Ramos (cell line): Measurements from ENCODE around the gene ZNF385D.
"Not testable (repeated sequence)": the region's sequence is repeated elsewhere in the genome, so short reads cannot be mapped to it uniquely, and the experiment has no call there.

Source experiments
- in situ Hi-C: fragments of 300-500 bp; cut with MboI; formaldehyde crosslinking; loops from one replicate; pipeline ENCODE4 v1.14.3; 2022; ENCODE audit warnings: low sequenced_read_pairs; ENCODE audit not compliant: unreplicated experiment

The ZNF385D gene

GRCh38 chr3:21528291-21528995 lies 222.6 kb downstream of the ZNF385D start:
- in situ Hi-C loops: no loop called here

GRCh38 chr3:21526461-21526860 lies 224.5 kb downstream of the ZNF385D start:
- in situ Hi-C loops: no loop called here

DNA sequence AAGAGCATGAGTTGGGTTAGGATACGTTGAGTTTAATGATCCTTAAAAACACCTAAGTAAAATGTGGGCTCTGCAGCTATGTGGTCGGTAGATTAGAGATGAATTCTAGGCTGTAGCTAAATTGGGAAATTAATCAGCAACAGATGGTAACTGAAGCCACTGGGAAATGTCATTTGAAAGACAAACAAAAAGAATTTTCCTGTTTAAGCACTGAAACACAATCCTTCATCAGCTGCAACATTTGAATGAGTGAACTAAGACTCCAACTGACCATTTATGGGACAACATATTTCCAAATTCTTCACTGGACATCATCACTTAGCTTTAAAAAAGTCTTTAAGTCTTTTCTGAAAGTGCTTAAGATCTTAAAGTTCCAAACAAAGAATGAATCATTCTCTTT lies 226.9 kb downstream of the ZNF385D start:
- in situ Hi-C loops: no loop called here

- in situ Hi-C loops: no loop called here
Observed at GRCh38 chr3:21520106-21520963, 230.7 kb downstream of the ZNF385D start.

- in situ Hi-C loops: no loop called here
Observed at GRCh38 chr3:21517184-21517583, 233.8 kb downstream of the ZNF385D start.

- in situ Hi-C loops: no loop called here
Observed at GRCh38 chr3:21515417-21515816, 235.6 kb downstream of the ZNF385D start.

DNA sequence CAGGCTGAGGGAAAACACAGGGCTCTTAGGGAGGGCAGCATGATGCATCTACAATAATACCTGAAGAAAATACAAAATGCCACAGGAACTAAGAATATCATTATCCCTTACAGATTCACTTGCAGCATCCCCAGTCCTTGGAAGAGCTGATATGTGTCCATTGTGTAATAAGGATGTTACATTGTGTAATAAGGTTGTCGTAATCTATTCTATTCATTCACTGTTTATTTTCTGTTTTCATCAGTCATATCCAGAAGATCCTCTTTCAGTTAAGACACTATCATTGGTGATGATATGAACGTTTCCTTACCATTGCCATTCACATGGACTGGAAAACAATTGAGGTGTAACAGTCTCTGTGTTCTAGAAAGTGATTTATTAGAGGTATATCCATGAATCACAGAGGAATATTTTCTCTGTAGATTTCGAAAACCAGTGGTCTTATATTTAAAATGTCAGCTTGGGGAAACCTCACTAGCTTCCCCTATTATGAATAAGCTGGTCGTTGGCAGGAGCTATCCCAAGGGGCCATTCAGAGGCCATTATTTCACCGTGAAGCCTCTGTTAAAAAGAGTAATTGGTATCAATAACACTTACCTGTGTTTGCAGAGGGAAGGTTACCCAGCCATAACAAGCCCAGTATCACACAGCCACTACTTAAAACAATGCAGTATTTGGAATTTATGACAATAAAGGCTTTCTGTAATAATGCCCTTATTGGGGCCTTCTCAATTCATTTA lies 241.1 kb downstream of the ZNF385D start:
- in situ Hi-C loops: no loop called here

GRCh38 chr3:21508246-21508645 lies 242.8 kb downstream of the ZNF385D start:
- in situ Hi-C loops: no loop called here

GRCh38 chr3:21505711-21506460 lies 245.1 kb downstream of the ZNF385D start:
- in situ Hi-C loops: no loop called here

- in situ Hi-C loops: no loop called here
Observed at GRCh38 chr3:21502656-21503055, 248.4 kb downstream of the ZNF385D start.

- in situ Hi-C loops: no loop called here
Observed at GRCh38 chr3:21500834-21501233, 250.2 kb downstream of the ZNF385D start.

- in situ Hi-C loops: not testable (repeated sequence)
Observed at GRCh38 chr3:21490671-21491070, 260.3 kb downstream of the ZNF385D start.

DNA sequence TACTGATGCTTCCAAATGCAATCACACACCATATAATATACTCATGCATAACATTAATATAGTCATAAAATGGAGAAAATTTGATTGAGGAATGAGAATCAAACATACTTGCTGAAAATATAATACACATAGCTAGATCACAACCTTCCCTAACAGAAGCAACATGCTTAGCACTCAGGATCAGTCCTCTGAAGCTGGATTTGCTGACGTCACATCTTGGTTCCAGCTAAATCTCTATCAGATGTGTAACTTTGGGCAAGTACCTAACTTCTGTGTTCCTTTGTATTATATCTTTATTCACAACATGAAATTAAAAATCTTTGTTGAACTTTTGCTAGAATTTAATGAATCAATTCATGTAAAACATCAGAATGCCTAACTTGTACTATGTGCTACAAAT lies 263.5 kb downstream of the ZNF385D start:
- in situ Hi-C loops: no loop called here

GRCh38 chr3:21486024-21486935 lies 264.7 kb downstream of the ZNF385D start:
- in situ Hi-C loops: not testable (repeated sequence)

- in situ Hi-C loops: no loop called here
Observed at GRCh38 chr3:21484828-21485144, 266.2 kb downstream of the ZNF385D start.

- in situ Hi-C loops: no loop called here
Observed at GRCh38 chr3:21484057-21484827, 266.8 kb downstream of the ZNF385D start.

- in situ Hi-C loops: no loop called here
Observed at GRCh38 chr3:21481991-21482390, 269.0 kb downstream of the ZNF385D start.

DNA sequence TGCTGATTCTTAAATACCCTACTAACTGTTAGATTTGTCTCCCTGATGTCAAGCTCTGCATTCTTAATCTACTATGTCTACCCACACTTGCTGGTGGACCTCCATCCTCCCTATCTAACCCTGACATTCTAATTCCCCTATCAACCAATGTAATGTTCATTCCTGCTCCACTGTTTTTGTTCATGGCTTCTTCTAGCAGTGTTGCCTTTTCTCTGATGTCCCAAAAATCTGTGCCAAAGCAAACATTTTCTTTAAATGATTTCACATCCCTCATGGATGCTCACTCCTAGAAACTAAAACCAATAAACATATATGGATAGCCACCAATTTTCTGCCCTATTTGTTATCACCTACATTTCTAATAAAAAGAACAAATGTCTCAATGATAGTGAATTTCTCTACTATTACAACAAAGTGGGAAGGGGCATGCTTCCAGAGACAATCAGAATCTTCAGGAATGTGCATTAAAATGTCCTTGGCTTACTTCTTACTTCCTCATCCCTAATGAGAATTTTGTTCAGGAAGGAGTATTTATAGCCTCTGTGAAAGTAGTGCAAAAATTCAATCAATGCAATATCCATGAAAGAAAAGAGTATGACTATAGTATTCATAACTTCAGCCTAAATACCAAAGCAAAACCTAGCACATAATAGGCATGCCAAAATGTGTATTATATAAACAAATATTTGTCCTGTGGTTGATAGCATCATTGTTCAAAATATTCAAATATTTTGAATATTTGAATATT lies 273.3 kb downstream of the ZNF385D start:
- in situ Hi-C loops: no loop called here
